Activated CD8-positive, alpha-beta memory T cell treated with anti-CD3 and anti-CD28 coated beads for 4 hours (primary cell): ENCODE measurements around the gene MAPK4.

Source experiments
- DNase-seq, 2 donors: peaks; one replicate each; pipeline ENCODE4 v3.0.0-alpha.2; 2020; ENCODE audit warnings: low read depth in 2 of 2

MAPK4 gene

GRCh38 chr18:50653402-50654093 is 93.7 kb downstream of the MAPK4 start:
- no peak for DNase-seq

GRCh38 chr18:50654211-50654610 is 94.3 kb downstream of the MAPK4 start:
- no peak for DNase-seq

GRCh38 chr18:50654658-50655550 is 95.0 kb downstream of the MAPK4 start:
- no peak for DNase-seq

GRCh38 chr18:50656396-50656795 is 96.5 kb downstream of the MAPK4 start:
- DNase-seq = no peak

GRCh38 chr18:50656841-50657470 is 97.1 kb downstream of the MAPK4 start:
- no peak for DNase-seq

- no peak for DNase-seq
Measured at GRCh38 chr18:50658601-50659000, 98.7 kb downstream of the MAPK4 start.

GRCh38 chr18:50659091-50660003 is 99.5 kb downstream of the MAPK4 start:
- DNase-seq = no peak

- no peak for DNase-seq
Measured at GRCh38 chr18:50661013-50661412, 101.1 kb downstream of the MAPK4 start.

GRCh38 chr18:50662177-50662576 is 102.3 kb downstream of the MAPK4 start:
- DNase-seq = no peak

GRCh38 chr18:50662775-50663383 is 103.0 kb downstream of the MAPK4 start:
- DNase-seq = no peak

- DNase-seq = no peak
Measured at GRCh38 chr18:50663626-50664441, 103.9 kb downstream of the MAPK4 start.

GRCh38 chr18:50665015-50665414 is 105.1 kb downstream of the MAPK4 start:
- no peak for DNase-seq

GRCh38 chr18:50665519-50665918 is 105.6 kb downstream of the MAPK4 start:
- no peak for DNase-seq

- DNase-seq = no peak
Measured at GRCh38 chr18:50666536-50666935, 106.6 kb downstream of the MAPK4 start.

GRCh38 chr18:50671376-50671775 is 111.5 kb downstream of the MAPK4 start:
- no peak for DNase-seq

- no peak for DNase-seq
Measured at GRCh38 chr18:50674307-50674980, 114.6 kb downstream of the MAPK4 start.

- no peak for DNase-seq
Measured at GRCh38 chr18:50675043-50675442, 115.2 kb downstream of the MAPK4 start.

- no peak for DNase-seq
Measured at GRCh38 chr18:50678651-50679050, 118.8 kb downstream of the MAPK4 start.

GRCh38 chr18:50679056-50679455 is 119.2 kb downstream of the MAPK4 start:
- no peak for DNase-seq

GRCh38 chr18:50679656-50680055 is 119.8 kb downstream of the MAPK4 start:
- no peak for DNase-seq
